Measurements from ENCODE around the gene LRRC61. TPM values are rescaled to one million over a fixed set of nuclear protein-coding genes. Genes with fewer than 3 reads are reported as not detected.

The LRRC61 gene
- total and polyA plus RNA-seq, 2 experiments from 2014 or later, result 34.7 to 75.2 TPM

DNA sequence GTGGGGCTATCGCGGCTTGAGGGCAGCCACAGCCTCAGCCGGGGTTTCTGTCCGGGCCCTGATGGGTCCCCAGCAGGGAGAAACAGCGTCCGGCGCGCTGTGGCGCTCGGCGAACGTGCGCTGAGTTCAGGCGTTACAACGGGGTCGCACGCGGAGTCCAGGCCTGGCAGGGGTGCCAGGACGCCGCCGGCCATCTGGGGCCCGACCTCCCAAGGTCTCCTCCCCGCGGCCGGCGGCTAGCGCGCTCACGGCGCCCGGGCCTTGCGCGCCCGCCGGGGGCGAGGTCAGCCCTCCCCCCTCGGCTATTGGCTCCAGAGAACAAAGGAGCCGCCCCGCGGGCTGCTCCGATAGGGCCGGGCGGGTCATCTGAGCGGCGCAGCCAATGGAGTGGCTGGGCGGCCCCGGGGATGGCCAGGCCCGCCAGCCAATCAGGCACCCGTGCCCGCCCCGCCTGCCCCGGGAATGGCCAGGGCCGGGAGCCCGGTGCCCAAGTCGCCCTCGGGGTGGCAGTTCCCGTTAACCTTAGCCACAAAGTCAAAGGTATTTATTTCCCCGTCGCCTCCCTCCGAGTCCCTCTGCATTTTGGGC lies 55.8 kb downstream of the LRRC61 start, which contains the start of gene ZNF775:
TSS of gene ZNF775 (plus strand) at position 478 of the 588 bp plus-strand sequence. CDS start 9,141 bp downstream, outside the sequence.
- no peaks in the 10 kb centered on the region for H3K36me3 ChIP-seq (ENCODE audit: insufficient read depth)
- Mint-ChIP-seq H3K4me1 (peaks cover 79% of the 10 kb centered on the region), H3K27me3 (ENCODE audit: insufficient read depth, low read depth, poor library complexity) (peaks cover 26% of the 10 kb centered on the region), H3K9me3 (no peaks in the 10 kb centered on the region), H3K4me3 (peak within 1 kb of the TSS; percentile 88), H3K36me3 (ENCODE audit: low read depth) (peaks cover 22% of the 10 kb centered on the region), H3K27ac (peak within 1 kb of the TSS; percentile 94)
- TF ChIP-seq ZNF331 (CRISPR knock-in tag; IDR thresholded peaks at IDR 0.05; ENCODE audit: low read depth) (no peak), POLR2AphosphoS5 (IDR thresholded peaks at IDR 0.05; ENCODE audit: low read depth) (peak; percentile 71), EZH2phosphoT487 (IDR thresholded peaks at IDR 0.05; ENCODE audit: unreplicated experiment) (no peak), ZNF114 (CRISPR knock-in tag; IDR thresholded peaks at IDR 0.05) (no peak), STAT1 (IDR thresholded peaks at IDR 0.05; ENCODE audit: unreplicated experiment) (no peak), CREB1 (CRISPR knock-in tag; IDR thresholded peaks at IDR 0.05; ENCODE audit: low read depth) (no peak)
- TF ChIP-seq, protein P1, sequence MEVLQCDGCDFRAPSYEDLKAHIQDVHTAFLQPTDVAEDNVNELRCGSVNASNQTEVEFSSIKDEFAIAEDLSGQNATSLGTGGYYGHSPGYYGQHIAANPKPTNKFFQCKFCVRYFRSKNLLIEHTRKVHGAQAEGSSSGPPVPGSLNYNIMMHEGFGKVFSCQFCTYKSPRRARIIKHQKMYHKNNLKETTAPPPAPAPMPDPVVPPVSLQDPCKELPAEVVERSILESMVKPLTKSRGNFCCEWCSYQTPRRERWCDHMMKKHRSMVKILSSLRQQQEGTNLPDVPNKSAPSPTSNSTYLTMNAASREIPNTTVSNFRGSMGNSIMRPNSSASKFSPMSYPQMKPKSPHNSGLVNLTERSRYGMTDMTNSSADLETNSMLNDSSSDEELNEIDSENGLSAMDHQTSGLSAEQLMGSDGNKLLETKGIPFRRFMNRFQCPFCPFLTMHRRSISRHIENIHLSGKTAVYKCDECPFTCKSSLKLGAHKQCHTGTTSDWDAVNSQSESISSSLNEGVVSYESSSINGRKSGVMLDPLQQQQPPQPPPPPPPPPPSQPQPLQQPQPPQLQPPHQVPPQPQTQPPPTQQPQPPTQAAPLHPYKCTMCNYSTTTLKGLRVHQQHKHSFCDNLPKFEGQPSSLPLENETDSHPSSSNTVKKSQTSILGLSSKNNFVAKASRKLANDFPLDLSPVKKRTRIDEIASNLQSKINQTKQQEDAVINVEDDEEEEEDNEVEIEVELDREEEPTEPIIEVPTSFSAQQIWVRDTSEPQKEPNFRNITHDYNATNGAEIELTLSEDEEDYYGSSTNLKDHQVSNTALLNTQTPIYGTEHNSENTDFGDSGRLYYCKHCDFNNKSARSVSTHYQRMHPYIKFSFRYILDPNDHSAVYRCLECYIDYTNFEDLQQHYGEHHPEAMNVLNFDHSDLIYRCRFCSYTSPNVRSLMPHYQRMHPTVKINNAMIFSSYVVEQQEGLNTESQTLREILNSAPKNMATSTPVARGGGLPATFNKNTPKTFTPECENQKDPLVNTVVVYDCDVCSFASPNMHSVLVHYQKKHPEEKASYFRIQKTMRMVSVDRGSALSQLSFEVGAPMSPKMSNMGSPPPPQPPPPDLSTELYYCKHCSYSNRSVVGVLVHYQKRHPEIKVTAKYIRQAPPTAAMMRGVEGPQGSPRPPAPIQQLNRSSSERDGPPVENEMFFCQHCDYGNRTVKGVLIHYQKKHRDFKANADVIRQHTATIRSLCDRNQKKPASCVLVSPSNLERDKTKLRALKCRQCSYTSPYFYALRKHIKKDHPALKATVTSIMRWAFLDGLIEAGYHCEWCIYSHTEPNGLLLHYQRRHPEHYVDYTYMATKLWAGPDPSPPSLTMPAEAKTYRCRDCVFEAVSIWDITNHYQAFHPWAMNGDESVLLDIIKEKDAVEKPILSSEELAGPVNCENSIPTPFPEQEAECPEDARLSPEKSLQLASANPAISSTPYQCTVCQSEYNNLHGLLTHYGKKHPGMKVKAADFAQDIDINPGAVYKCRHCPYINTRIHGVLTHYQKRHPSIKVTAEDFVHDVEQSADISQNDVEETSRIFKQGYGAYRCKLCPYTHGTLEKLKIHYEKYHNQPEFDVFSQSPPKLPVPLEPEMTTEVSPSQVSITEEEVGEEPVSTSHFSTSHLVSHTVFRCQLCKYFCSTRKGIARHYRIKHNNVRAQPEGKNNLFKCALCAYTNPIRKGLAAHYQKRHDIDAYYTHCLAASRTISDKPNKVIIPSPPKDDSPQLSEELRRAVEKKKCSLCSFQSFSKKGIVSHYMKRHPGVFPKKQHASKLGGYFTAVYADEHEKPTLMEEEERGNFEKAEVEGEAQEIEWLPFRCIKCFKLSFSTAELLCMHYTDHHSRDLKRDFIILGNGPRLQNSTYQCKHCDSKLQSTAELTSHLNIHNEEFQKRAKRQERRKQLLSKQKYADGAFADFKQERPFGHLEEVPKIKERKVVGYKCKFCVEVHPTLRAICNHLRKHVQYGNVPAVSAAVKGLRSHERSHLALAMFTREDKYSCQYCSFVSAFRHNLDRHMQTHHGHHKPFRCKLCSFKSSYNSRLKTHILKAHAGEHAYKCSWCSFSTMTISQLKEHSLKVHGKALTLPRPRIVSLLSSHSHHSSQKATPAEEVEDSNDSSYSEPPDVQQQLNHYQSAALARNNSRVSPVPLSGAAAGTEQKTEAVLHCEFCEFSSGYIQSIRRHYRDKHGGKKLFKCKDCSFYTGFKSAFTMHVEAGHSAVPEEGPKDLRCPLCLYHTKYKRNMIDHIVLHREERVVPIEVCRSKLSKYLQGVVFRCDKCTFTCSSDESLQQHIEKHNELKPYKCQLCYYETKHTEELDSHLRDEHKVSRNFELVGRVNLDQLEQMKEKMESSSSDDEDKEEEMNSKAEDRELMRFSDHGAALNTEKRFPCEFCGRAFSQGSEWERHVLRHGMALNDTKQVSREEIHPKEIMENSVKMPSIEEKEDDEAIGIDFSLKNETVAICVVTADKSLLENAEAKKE (CRISPR knock-in tag; IDR thresholded peaks at IDR 0.05), result no peak
- H3K79me2 ChIP-seq (replicated peaks; ENCODE audit: insufficient read depth), result peaks cover 41% of the 10 kb centered on the region
- peak within 1 kb of the TSS; percentile 98 for H3K4me2 ChIP-seq
- ATAC-seq (peak; percentile 76), DNase-seq (ENCODE audit: low spot score) (peak; percentile 99)
- 0 out of 2 replicates have a peak within 1 kb of the TSS, but pooled peaks have one; percentile 28 for H2AFZ ChIP-seq
- peaks cover 67% of the 10 kb centered on the region for H3K4me1 ChIP-seq (ENCODE audit: insufficient read depth)
- peak within 1 kb of the TSS; percentile 98 for H3K4me3 ChIP-seq
- peaks cover 47% of the 10 kb centered on the region for H3F3A ChIP-seq (replicated peaks; ENCODE audit: low read depth)
- H3K9me2 ChIP-seq (ENCODE audit: insufficient read depth), result no peaks in the 10 kb centered on the region
- peak within 1 kb of the TSS; percentile 97 for H3K27ac ChIP-seq (ENCODE audit: low read depth)
- no peaks in the 10 kb centered on the region for H3K27me3 ChIP-seq (ENCODE audit: insufficient read depth)
- no peaks in the 10 kb centered on the region; the same call in none of the 2 replicates for H4K20me1 ChIP-seq (replicated peaks; ENCODE audit: insufficient read depth)
